NCI-H446 (cell line): Measurements from ENCODE around the gene NHLRC1.
"Not testable (repeated sequence)": the region's sequence is repeated elsewhere in the genome, so short reads cannot be mapped to it uniquely, and the experiment has no call there.

ENCODE experiments used
- DNase-seq, 2 experiments: peaks; one replicate each; lab custom pipeline; 2025; lab: John Stamatoyannopoulos, UW

NHLRC1 gene

GRCh38 chr6:18122128-18123093, at the start of gene NHLRC1:
Gene NHLRC1, minus strand, starts transcription at chr6:18122677. Its CDS starts 71 bp downstream, at chr6:18122606.
- peak in 1 of 2 experiments; percentile 37 for DNase-seq

DNA sequence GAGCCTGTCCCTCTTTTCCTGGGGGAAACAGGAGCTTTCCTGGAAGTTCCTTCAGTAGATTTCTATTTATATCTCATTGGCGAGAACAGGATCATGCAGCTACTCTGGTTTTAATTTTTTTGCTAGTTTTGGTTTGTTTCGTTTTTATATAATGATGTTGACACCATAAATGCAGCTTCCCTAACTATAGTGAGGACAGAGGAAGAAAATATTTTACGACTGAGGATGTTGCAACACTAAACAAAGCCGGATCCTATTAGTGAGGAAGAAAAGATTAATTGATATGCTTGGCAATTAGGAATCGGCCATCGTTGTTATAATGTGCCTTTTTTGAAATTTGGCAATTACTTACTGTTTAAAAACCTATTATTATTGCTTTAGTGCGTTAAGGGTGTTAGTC, 49.4 kb upstream of the NHLRC1 start:
- no peak for DNase-seq

GRCh38 chr6:18168264-18168663, 45.8 kb upstream of the NHLRC1 start:
- DNase-seq, result no peak

- no peak for DNase-seq
Observed at GRCh38 chr6:18166312-18167036, 44.0 kb upstream of the NHLRC1 start.

DNA sequence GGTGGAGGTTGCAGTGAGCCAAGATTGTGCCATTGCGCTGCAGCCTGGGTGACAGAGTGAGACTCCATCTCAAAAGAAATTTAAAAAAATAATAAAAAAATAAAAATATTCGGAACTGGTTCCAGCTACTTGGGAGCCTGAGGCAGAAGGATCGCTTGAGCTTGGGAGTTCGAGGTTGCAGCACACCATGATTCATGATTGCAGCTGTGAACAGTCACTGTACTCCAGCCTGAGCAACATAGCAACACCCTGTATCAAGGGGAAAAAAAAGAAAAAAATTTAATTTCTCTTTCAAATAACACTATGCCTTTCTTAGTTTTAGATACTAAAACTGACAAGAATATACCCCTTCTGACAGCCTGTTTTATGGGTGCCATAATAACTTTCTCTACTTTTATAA, 43.3 kb upstream of the NHLRC1 start:
- no peak for DNase-seq

- no peak for DNase-seq
Observed at GRCh38 chr6:18162401-18162800, 39.9 kb upstream of the NHLRC1 start.

DNA sequence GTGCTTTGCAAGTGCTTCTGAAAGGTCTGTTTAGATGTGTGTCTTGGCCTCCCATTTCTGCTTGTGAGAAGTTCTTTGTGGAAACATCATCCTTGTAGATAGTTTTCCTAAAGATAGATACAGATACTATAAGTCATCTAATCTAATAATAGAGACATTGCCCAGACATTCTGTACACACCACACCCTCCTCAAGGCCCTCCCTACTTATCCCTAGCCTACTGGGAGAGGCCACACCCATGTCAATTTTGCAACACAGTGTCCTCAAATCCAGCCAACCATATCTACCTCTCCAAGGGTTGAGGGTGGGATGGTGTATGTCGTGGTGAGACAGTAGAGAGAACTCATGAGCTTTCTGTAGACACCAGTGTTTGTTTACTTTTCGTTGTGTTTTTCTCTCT, 39.0 kb upstream of the NHLRC1 start:
- DNase-seq, result no peak

DNA sequence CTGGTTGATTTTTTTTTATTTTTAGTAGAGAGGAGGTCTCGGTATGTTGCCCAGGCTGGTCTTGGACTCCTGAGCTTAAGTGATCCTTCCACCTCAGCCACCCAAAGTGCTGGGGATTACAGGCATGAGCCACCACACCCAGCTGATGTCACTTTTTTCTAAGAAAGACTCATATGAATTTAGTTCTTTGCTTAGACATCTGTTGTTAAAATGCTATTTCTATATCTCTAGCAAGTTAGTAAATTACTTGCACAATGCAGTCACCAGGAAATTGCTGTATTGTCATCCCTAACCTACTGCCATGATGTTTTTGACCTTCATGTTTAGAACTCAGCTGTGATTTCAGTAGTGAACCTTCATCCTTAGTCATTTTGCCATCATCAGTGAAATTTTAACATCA, 38.4 kb upstream of the NHLRC1 start:
- no peak for DNase-seq

DNA sequence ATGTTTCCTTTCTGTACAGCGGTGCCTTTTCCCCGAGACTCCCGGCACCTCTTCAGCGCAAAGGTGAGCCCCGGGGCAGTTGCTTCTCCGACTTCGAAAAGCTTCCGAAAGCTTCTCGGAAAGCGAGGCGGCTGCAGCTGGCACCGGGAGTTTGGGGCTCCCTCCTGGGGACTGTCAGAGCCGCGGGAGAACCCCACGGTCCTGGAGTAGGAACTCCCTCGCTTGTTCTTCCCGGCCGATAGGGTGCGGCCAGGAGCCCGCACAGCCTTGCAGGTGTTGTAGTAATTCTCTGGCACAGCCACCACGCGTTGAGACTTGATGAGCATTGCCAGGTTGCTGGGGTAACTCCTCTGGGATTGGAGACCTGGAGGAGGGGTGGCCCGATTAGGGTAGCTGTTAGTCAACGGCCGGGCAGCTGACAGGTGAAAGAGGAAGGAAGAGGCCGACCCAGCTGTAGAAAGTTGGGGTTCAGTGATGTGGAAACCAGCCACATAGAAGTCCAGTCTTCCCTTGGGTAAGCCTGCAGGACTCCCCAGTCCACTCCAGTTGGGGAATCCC, 33.5 kb upstream of the NHLRC1 start:
- DNase-seq, result peak in 1 of 2 experiments; percentile 38

GRCh38 chr6:18155150-18155863, 32.8 kb upstream of the NHLRC1 start, which contains the start of gene KDM1B:
Gene KDM1B, plus strand, starts transcription at chr6:18155422. Its CDS starts 4,474 bp downstream, at chr6:18159896.
- DNase-seq, result peak; percentile 92 to 97

GRCh38 chr6:18154507-18155149, 32.2 kb upstream of the NHLRC1 start, which contains the start of gene TPMT:
Gene TPMT, minus strand, starts transcription at chr6:18155077. Its CDS starts 5,950 bp downstream, at chr6:18149127.
- peak in 1 of 2 experiments; percentile 97 for DNase-seq

GRCh38 chr6:18153311-18153703, 30.8 kb upstream of the NHLRC1 start:
- no peak for DNase-seq

DNA sequence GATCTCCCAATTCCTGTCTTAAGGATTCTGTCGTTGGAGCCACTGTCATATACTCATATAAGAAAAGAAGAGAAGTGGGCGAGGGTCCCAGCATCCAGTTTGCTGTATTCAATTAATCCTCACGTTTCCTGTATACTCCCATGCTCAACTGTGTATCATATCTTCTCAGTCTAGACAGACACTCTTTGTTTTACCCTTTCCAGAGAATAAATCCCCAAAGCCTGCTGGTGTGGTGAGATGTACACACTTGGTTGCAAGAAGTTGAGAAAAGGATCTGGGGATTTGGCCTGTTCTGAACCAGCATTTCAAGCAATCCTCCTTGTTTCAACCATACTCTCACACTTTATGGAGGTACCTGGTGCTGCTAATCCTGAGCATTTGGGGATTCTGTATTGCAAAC, 29.3 kb upstream of the NHLRC1 start:
- no peak for DNase-seq

DNA sequence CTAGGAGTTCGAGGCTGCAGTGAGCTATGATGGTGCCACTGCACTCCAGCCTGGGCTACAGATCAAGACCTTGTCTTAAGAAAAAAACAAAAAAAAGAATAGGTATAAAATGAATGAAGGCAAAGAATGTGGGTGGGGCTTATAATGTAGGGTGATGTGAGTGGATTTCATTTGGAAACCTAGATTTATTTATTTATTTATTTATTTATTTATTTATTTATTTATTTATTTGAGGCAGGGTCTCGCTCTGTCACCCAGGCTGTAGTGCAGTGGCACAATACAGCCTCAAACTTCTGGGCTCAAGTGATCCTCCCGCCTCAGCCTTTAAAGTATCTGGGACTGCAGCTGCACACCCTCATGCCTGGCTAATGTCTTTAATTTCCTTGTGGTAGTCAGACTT, 28.9 kb upstream of the NHLRC1 start:
- DNase-seq, result not testable (repeated sequence)

DNA sequence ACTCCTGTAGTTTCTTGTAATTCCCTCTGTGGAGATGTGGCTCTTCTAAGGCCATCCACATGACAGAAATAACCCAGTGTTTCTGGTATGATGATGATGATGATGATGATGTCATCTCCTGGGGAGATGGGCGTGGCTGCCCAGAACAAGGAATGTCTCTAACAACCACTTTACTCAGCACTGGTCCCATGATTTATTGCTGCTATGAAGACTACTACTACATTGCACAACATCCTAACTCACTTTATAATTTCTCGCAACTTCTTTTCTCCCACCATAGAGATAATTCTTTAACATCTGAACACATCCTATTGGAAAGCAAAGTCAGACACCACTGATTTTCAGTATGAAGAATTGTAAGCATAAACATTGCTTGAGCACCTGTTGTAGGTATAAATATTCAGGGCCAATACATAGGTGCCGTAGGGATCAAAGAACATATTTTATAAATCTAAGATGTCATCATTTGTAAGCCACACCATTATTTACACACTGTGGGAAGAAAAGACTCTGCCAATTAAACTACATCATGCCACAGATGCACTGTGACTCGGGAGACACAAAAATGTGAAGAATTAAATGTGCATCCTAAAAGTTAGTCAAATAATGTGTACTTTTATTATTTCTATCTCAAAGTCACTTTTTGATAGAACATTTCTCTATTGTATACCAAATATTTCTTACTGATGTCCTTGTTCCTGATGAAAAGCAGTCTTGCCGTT, 26.0 kb upstream of the NHLRC1 start:
- no peak for DNase-seq

- DNase-seq, result no peak
Observed at GRCh38 chr6:18147616-18148015, 25.1 kb upstream of the NHLRC1 start.

DNA sequence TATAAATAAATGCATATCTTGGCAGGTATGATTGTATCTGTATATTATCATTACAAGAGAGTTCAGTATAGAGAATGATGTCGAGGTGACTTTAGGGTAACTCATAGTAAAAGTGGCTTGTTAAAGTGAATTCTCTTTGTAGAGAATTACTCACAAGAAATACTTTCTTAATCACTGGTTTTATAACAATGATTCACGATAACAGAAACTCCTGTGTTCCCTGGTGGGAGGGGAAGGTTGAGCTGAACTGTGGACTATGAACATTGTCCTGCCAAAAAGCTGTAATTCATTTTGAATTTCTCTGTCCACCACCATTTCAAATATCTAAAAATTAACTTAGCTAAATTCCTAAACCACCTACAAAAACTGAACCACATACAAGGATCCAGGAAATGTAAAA, 24.7 kb upstream of the NHLRC1 start:
- no peak for DNase-seq

GRCh38 chr6:18142591-18142861, 20.0 kb upstream of the NHLRC1 start:
- no peak for DNase-seq

GRCh38 chr6:18141805-18142590, 19.5 kb upstream of the NHLRC1 start:
- DNase-seq, result no peak
